HFFc6 (cell line): ENCODE data around the gene SCFD1. TPM values are rescaled to one million over a fixed set of nuclear protein-coding genes. Genes with fewer than 3 reads are reported as not detected.

Experiments used
- DNase-seq: peaks from one replicate; pipeline ENCODE4 v3.0.0-alpha.2; 2018
- H3K27ac Mint-ChIP-seq: 2 replicates; pipeline ENCODE4 v1.8.0; 2020; ENCODE audit warnings: mild to moderate bottlenecking, mixed read lengths
- H3K27me3 Mint-ChIP-seq: 2 replicates; pipeline ENCODE4 v1.8.0; 2021; ENCODE audit warnings: mild to moderate bottlenecking, moderate library complexity, mixed read lengths; ENCODE audit not compliant: insufficient read depth
- H3K36me3 Mint-ChIP-seq: 2 replicates; pipeline ENCODE4 v1.8.0; 2021; ENCODE audit warnings: low read depth, mixed read lengths
- H3K4me1 Mint-ChIP-seq: 2 replicates; pipeline ENCODE4 v1.8.0; 2020; ENCODE audit warnings: low read depth, mixed read lengths
- H3K4me3 Mint-ChIP-seq: 2 replicates; pipeline ENCODE4 v1.8.0; 2020; ENCODE audit warnings: mild to moderate bottlenecking, moderate library complexity, mixed read lengths
- H3K9me3 Mint-ChIP-seq: 2 replicates; pipeline ENCODE4 v1.8.0; 2020; ENCODE audit warnings: mild to moderate bottlenecking, mixed read lengths
- total RNA-seq, 6 experiments: library from RNA; stranded (reverse); fragmentation: NEBNext Ultra II Directional; extraction: Animal tissue kit (Norgen Biotek cat#: 25700); gene quantifications; 2 replicates in 1 of 6; 3 replicates in 5 of 6; pipeline ENCODE4 v1.2.3, GENCODE V29; 2021
- TF ChIP-seq, protein P1 (sequence below): fragments of 200-600 bp; sonication (generic); IDR thresholded peaks from 2 replicates; pipeline ENCODE4 v1.5.0; 2021; ENCODE audit warnings: antibody characterized with exemption, mild to moderate bottlenecking

Gene SCFD1
- total RNA-seq, 6 experiments from 2014 or later: 105 to 126 (median 113) TPM

DNA sequence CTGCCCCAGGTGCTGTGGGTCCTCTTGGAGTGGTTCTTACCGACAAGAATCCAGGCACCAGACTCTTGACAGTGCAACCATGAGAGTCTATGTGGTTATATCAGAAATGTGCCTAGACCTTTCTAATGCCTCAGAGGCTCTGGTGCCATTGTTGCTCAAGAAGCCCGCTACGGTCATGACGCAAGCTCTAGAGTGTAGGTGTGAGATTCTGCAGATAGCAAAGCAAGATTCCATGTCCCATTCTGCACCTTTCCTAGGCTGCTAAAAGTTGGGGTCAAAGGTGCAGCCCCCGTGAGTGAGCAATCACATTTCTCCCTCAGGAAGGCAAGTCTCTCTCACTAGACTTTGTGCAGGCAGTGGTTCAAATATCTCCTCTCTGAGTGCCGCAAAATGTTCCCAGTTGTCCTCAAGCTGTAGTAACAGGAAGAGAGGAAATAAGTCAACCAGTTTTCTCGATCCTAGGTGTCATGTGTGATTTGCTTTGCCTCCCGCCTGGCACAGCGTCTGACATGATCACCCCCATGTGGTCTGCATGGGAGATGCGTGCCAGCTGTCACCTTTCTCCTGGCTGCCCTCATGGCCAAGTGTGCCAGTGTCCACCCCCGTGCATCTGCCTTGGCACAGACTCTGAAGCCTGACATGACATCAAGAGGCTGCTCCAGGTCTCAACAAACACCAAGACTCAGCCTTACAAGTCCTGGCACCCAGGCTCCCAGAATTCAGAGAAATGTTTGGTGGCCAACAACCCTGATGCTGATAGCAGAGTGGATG is 129.7 kb downstream of the SCFD1 start:
- DNase-seq: no peak
- Mint-ChIP-seq H3K36me3 (no peaks in the 10 kb centered on the region), H3K27ac (no peak overlapping the region), H3K27me3 (peaks cover 37% of the 10 kb centered on the region; the same call in 1 of the 2 replicates), H3K9me3 (no peaks in the 10 kb centered on the region), H3K4me3 (no peak overlapping the region), H3K4me1 (no peaks in the 10 kb centered on the region)
- TF ChIP-seq, protein P1, sequence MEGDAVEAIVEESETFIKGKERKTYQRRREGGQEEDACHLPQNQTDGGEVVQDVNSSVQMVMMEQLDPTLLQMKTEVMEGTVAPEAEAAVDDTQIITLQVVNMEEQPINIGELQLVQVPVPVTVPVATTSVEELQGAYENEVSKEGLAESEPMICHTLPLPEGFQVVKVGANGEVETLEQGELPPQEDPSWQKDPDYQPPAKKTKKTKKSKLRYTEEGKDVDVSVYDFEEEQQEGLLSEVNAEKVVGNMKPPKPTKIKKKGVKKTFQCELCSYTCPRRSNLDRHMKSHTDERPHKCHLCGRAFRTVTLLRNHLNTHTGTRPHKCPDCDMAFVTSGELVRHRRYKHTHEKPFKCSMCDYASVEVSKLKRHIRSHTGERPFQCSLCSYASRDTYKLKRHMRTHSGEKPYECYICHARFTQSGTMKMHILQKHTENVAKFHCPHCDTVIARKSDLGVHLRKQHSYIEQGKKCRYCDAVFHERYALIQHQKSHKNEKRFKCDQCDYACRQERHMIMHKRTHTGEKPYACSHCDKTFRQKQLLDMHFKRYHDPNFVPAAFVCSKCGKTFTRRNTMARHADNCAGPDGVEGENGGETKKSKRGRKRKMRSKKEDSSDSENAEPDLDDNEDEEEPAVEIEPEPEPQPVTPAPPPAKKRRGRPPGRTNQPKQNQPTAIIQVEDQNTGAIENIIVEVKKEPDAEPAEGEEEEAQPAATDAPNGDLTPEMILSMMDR: no peak

DNA sequence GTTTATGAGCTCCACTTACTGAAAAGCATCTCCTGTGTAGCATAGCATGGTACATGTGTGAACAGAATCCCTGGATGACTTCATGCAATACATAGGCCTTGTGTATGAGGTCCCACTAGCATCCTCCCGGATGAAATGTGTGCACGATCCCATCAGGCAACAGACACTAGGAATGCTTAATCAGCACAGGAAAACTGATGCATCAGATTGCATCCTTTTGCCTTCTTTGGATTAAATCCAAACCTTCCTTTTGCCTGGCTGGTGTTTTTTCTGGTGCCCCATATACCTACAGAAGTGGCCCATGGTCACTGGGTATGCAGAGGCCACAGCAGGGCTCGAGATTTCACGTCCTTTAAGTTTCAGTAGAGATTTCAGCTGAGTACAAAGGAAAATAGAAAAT is 131.3 kb downstream of the SCFD1 start:
- no peaks in the 10 kb centered on the region for H3K4me1 Mint-ChIP-seq
- peaks cover 42% of the 10 kb centered on the region for H3K27me3 Mint-ChIP-seq
- H3K4me3 Mint-ChIP-seq: no peak overlapping the region
- DNase-seq: no peak
- H3K27ac Mint-ChIP-seq: no peak overlapping the region
- H3K36me3 Mint-ChIP-seq: no peaks in the 10 kb centered on the region
- no peaks in the 10 kb centered on the region for H3K9me3 Mint-ChIP-seq
- TF ChIP-seq, protein P1: no peak

DNA sequence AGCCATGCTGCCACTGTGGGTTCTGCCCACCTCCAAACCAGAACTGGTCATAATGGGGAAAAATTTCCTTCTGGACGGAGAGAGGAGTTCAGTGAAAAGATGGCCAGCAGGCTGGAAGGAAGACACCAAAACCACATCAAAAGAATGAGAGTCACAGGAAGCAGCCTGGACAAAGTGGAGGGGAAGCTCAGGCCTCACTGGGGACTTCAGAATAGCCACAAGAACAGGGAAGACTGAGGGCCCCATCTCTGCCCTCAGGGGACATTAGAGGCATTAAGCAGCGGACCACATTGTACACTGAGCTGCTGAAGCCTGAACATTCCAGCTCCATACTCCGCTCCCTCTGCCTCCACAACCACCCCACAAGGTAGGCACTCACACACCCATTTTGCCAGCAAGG is 132.7 kb downstream of the SCFD1 start:
- Mint-ChIP-seq H3K27me3 (peaks cover 45% of the 10 kb centered on the region), H3K4me1 (no peaks in the 10 kb centered on the region), H3K36me3 (no peaks in the 10 kb centered on the region), H3K9me3 (no peaks in the 10 kb centered on the region), H3K27ac (no peak overlapping the region), H3K4me3 (no peak overlapping the region)
- no peak for DNase-seq
- TF ChIP-seq, protein P1: no peak

DNA sequence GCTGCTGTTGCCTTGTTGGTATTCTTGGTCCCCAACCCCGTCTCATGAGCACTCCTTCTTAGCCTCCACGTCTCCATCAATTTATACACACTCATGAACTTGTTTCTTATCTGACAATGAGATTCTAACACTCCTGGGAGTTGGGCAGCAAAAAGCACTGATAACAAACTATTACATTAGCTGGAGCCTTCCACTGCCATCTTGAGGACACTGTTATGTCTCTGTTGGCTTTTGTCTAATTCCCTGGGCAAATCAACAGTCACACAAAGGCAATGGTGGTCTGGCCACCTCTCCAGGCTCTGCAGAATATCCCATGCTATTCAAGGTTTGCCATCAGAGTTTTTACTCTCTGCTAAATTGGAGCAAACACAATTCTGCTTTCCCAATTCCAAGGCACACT is 134.5 kb downstream of the SCFD1 start:
- H3K4me1 Mint-ChIP-seq: no peaks in the 10 kb centered on the region
- H3K27ac Mint-ChIP-seq: no peak overlapping the region
- H3K9me3 Mint-ChIP-seq: no peaks in the 10 kb centered on the region; the same call in 1 of the 2 replicates
- H3K36me3 Mint-ChIP-seq: no peaks in the 10 kb centered on the region
- TF ChIP-seq, protein P1: no peak
- H3K4me3 Mint-ChIP-seq: no peak overlapping the region
- DNase-seq: no peak
- peaks cover 43% of the 10 kb centered on the region for H3K27me3 Mint-ChIP-seq

DNA sequence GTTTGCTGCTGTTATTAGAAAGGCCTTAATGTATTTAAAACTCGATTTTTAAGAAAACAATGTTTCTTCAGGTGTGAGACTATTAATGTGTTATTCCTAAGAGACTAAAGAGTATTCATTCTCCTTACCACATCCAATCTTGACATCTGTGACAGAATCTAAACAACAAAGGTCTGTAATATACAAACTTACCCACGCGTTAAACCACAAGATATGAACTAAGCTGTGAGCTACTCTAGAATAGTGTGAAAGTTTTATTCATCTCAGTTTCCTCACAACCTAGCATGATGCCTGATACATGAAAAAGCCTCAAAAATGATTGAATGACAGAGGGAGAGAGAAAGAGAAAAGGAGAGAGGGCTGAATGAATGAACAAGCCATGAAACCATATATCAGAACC is 135.0 kb downstream of the SCFD1 start:
- Mint-ChIP-seq H3K27me3 (peaks cover 38% of the 10 kb centered on the region), H3K27ac (no peak overlapping the region), H3K36me3 (no peaks in the 10 kb centered on the region), H3K4me1 (no peaks in the 10 kb centered on the region), H3K9me3 (peaks cover under 1% of the 10 kb centered on the region; the same call in 1 of the 2 replicates), H3K4me3 (no peak overlapping the region)
- DNase-seq: no peak
- TF ChIP-seq, protein P1: no peak
